ENCODE results near the gene KIF13A.
"Not testable (repeated sequence)": the region's sequence is repeated elsewhere in the genome, so short reads cannot be mapped to it uniquely, and the experiment has no call there.

KIF13A gene

GRCh38 chr6:17968876-17969275 is 18.6 kb downstream of the KIF13A start:
- no peak for DNase-seq (ENCODE audit: low read depth in 2 of 2)

DNA sequence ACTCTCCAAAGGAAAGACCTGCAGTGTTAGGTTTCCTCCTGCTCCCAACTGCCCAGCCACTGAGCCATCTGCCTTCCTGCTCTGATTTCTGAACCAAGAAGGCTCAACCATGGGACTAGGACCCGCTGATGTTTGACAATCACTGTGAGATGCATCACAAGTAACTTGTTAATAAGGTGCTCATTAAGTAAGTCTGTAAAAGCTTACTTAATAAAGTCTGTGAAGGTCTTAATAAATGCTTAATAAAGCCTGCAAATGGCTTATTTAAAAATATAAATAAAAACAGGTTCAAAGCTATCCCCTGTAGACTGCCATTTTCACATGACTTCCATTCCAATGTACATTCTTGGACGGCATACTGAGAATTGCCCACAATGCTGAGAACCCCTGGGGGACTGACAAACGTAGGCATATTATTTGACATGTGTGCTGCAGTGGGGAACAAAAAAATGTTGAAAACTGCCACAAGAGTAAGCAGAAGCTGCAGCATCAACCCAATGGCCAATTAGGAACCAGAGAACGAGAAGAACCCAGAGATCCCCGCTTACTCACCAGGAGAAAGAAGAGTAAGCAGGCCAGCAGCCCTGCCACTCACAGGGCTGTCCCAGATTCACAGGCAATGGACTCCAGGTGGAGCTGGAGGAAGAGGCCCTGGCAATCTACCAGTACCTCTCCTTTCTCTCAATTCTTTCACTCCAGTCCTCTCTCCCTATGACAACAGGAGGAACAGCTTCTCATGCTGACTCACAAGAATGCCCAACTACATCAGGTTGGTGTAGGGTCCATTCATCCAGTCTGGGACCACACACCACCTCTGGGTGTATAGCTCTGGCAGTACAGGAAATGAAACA is 19.5 kb downstream of the KIF13A start:
- DNase-seq (ENCODE audit: low read depth in 2 of 2): no peak

DNA sequence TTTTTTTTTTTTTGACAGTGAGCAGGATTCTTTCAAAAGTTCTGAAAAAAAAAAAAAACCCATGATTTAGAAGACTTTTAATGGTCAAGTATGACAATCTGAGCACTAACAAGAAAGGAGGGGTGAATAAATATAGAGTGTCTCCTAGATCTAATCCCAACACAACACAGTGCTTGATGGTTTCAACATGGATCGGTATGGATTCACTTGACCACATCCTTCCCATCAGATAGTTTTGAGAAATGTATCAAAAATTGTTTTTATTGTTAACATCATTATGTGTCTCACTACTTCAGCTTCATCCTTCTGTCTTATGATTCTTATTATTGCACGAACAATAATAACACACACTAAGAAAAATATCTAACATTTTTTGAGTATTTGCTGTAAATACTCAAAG is 21.0 kb downstream of the KIF13A start:
- DNase-seq (ENCODE audit: low read depth in 2 of 2): no peak

DNA sequence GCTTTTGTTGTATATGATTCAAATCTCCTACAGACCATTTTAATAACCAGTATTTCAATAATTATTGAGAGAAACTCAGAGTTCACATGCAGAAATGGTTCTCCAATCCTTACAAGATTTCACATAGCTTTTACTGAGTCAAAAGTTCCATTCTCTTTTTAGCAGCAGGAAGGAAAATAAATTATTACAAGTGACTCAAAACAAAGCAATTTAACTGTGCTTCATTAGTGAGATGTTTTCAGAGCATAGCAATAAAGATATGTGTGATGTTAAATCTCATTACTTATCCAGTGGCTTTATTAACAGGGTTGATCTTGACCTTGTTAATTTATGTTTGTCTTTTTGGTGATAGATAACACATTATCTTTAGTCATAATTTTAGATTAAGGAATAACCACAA is 22.0 kb downstream of the KIF13A start:
- no peak for DNase-seq (ENCODE audit: low read depth in 2 of 2)

GRCh38 chr6:17964633-17965032 is 22.8 kb downstream of the KIF13A start:
- DNase-seq (ENCODE audit: low read depth in 2 of 2): no peak

- no peak for DNase-seq (ENCODE audit: low read depth in 2 of 2)
Observed at GRCh38 chr6:17962436-17963031, 24.9 kb downstream of the KIF13A start.

- no peak for DNase-seq (ENCODE audit: low read depth in 2 of 2)
Observed at GRCh38 chr6:17959302-17959701, 28.1 kb downstream of the KIF13A start.

DNA sequence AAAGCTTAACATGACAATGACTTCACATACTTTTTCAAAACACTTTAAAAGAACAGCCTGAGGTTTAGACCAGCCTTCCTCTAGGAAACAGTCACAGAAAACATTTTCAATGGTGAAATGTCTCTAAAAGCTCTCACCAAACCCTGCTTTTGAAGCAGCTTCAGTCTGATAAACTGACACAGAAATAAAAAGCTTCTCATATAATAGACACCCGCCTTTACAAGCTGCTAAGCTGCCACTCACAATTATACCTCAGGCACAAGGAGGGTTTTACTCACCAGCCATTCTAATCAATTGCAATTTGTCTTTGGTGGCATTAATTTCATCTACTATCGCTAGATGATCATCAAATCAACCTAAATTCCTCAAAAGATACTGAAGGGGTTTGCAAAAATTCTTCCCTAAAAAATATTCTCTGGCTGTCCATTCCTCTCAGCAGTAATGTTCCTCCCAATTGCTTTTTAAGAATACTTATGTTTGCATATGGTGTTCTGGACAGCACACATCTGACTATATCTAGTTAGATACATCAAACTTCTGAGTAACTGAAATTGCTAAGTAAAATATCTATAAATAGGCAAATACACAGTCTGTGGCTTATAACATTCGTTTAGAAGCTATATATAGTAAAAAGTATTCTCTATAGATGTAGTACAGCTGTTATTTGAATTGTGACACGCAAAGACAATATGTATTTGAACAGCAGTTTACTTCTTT is 29.4 kb downstream of the KIF13A start:
- DNase-seq (ENCODE audit: low read depth in 2 of 2): no peak

GRCh38 chr6:17957498-17957897 is 29.9 kb downstream of the KIF13A start:
- DNase-seq (ENCODE audit: low read depth in 2 of 2): no peak

DNA sequence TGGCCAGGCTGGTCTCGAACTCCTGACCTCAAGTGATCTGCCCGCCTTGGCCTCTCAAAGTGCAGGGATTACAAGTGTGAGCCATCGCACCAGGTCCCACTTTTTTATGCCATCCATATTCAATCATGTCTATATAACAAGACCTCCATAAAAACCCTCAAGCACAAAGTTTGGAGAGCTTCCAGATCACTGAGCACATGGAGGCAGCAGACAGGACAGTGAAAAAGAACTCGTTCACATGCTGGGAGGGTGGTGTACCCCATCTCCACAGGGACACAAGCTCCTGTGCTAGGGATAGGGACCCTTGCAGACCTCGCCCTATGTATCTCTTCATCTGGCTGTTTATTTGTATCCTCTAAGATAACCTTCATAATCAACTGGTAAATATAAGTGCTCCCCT is 30.3 kb downstream of the KIF13A start:
- DNase-seq (ENCODE audit: low read depth in 2 of 2): no peak

GRCh38 chr6:17950095-17950494 is 37.3 kb downstream of the KIF13A start:
- no peak for DNase-seq (ENCODE audit: low read depth in 2 of 2)

- no peak for DNase-seq (ENCODE audit: low read depth in 2 of 2)
Observed at GRCh38 chr6:17949168-17949567, 38.3 kb downstream of the KIF13A start.

DNA sequence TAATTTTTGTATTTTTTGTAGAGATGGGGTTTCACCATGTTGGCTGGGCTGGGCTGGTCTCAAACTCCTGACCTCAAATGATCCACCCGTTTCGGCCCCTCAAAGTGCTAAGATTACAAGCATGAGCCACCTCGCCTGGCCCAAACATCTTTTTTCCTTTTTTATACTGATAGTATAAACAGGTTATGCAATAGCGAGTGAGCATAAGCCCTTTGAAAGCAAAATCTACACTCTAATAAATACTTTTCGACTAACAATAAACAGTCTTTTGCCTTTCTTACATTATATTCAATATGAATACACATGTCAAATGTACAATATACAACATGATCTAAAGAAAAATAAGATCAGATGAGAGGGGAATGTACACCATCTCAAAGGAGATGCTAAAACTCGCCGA is 38.7 kb downstream of the KIF13A start:
- no peak for DNase-seq (ENCODE audit: low read depth in 2 of 2)

- DNase-seq (ENCODE audit: low read depth in 2 of 2): not testable (repeated sequence)
Observed at GRCh38 chr6:17947574-17947973, 39.9 kb downstream of the KIF13A start.

DNA sequence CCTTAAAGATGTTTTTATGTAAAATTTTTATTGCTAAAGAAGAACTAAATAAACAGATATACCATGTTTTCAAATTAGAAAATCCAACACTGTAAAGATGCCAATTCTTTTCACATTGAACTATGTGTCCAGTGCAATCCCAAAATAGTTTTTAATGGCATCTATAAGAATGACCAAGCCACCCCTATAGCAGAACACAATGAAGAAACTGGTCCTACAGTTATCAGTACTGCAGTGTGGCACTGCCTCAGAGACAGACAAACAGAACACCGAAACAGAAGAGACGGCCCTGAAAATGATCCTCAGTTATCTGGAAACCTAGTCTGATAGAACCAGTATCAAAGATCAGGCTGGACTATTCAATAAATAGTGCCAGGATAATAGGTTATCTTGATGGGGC is 41.9 kb downstream of the KIF13A start:
- no peak for DNase-seq (ENCODE audit: low read depth in 2 of 2)

DNA sequence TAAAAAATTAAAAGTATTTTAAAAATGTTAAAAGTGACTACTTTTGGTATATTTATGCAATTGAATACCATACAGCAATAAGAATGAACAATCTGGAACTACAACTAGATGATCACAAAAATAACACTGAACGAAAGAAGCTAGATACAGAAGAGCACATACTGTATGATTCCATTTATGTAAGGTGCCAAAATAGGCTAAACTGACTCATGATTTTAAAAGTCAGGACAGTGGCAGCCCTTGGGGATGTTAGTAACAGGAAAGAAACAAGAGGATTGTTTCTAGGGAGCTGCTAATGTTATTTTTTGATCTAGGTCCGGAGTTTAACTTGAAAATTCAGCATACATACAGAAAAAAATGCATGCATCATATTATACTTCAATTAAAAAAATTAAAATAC is 42.3 kb downstream of the KIF13A start:
- DNase-seq (ENCODE audit: low read depth in 2 of 2): no peak

DNA sequence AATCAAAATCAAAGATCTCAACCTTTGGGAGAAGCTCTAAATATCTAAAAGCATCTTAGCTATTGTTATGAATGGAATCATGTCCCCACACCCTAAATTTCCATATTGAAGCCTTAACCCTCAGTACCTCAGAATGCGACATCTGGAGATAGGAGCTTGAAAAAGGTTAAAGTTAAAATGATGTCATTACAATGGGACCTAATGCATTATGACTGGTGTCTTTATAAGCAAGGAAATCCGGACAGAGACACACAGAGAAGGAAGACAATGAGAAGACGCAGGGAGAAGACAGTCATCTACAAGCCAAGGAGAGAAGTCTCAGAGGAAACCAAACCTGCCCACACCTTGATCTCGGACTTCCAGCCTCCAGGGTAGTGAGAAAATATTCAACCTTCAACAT is 46.1 kb downstream of the KIF13A start:
- DNase-seq (ENCODE audit: low read depth in 2 of 2): no peak

- no peak for DNase-seq (ENCODE audit: low read depth in 2 of 2)
Observed at GRCh38 chr6:17940151-17940792, 47.2 kb downstream of the KIF13A start.

- no peak for DNase-seq (ENCODE audit: low read depth in 2 of 2)
Observed at GRCh38 chr6:17938901-17939300, 48.5 kb downstream of the KIF13A start.

DNA sequence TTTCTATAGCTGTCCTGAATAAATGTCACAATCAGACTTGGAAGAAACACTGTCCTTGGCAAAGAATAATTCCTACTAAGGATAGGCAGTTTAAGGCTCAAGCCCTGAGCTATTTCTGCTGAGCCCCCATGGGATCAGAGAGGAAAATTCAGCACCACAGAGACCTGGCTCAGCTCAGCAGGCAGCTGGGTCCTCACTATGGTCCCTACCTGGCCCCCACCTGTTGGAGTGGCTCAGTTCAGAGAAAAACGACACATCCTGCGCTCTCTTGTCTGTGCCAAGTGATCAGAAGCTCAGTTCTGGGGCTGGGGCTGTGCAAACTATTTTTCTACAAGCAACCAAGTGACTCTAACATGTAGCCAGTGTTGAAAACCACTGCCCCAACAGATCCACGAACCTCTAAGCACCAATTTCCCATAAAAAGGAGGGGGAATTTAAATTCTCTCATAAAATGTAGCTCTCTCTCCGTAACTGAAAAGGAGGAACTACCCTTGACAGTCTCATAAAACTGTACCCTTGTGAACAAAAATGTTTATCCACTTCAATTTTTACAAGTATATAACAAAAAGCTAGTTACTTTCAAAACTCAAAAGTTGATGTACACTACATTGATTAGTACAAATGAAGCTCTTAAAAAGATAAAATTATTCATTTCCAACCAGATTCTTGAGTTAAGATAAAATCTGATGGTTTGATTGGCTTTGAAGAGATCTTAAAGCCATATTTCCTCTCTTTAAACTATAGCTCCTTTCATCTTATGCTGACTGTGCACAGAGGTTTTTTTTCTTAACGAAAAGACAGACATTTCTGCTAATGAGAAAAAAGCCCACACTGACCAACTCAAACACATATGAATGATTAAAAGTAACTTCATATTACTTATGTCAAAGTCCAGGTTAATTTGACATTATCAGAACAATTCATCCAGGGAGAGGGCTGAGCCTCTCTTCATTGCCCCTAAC is 52.0 kb downstream of the KIF13A start:
- DNase-seq (ENCODE audit: low read depth in 2 of 2): no peak

DNA sequence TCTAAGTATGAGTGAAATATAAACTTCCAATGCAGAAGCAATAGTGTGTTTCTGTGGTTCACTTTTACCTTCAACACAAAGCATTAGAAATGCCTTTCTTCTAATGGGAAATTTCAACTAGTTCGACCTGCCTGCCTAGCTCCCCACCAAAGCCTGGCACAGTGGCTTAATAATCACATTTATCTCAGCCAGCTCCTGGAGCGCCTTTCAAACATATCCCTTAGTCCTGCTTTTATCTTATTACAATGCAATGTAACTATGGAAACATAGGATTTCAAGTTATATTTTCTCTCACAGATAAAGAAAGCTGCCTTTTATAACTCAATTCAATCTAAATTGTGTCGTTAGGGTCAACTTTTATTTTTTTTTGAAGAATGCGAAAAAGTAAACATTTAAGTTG is 53.7 kb downstream of the KIF13A start:
- no peak for DNase-seq (ENCODE audit: low read depth in 2 of 2)
